ENCODE results near the gene UCKL1.
"Not testable (repeated sequence)": the region's sequence is repeated elsewhere in the genome, so short reads cannot be mapped to it uniquely, and the experiment has no call there.

UCKL1 gene

GRCh38 chr20:63972312-63973159, 16.3 kb upstream of the UCKL1 start:
- DNase-seq (ENCODE audit: low read depth): no peak

- DNase-seq (ENCODE audit: low read depth): not testable (repeated sequence)
Measured at GRCh38 chr20:63971960-63972311, 15.7 kb upstream of the UCKL1 start.

GRCh38 chr20:63970714-63971431, 14.7 kb upstream of the UCKL1 start:
- no peak for DNase-seq (ENCODE audit: low read depth)

- peak; percentile 56 for DNase-seq (ENCODE audit: low read depth)
Measured at GRCh38 chr20:63969838-63970713, 13.9 kb upstream of the UCKL1 start, which contains the start of gene ZNF512B. TSS of gene ZNF512B (minus strand) at chr20:63969930. CDS start at chr20:63967950, 1,980 bp downstream.

GRCh38 chr20:63968928-63969760, 12.9 kb upstream of the UCKL1 start:
- no peak for DNase-seq (ENCODE audit: low read depth)

GRCh38 chr20:63968136-63968927, 12.1 kb upstream of the UCKL1 start:
- DNase-seq (ENCODE audit: low read depth): no peak

- no peak for DNase-seq (ENCODE audit: low read depth)
Measured at GRCh38 chr20:63967330-63968135, 11.3 kb upstream of the UCKL1 start.

- DNase-seq (ENCODE audit: low read depth): no peak
Measured at GRCh38 chr20:63966944-63967322, 10.7 kb upstream of the UCKL1 start.

GRCh38 chr20:63966172-63966943, 10.1 kb upstream of the UCKL1 start:
- DNase-seq (ENCODE audit: low read depth): no peak

- DNase-seq (ENCODE audit: low read depth): no peak
Measured at GRCh38 chr20:63964412-63964811, 8.2 kb upstream of the UCKL1 start.

- no peak for DNase-seq (ENCODE audit: low read depth)
Measured at GRCh38 chr20:63963784-63964301, 7.6 kb upstream of the UCKL1 start.

GRCh38 chr20:63963348-63963741, 7.1 kb upstream of the UCKL1 start:
- DNase-seq (ENCODE audit: low read depth): no peak

- DNase-seq (ENCODE audit: low read depth): no peak
Measured at GRCh38 chr20:63962426-63963347, 6.5 kb upstream of the UCKL1 start.

GRCh38 chr20:63961664-63962425, 5.6 kb upstream of the UCKL1 start:
- DNase-seq (ENCODE audit: low read depth): no peak

GRCh38 chr20:63960654-63961621, 4.7 kb upstream of the UCKL1 start:
- DNase-seq (ENCODE audit: low read depth): not testable (repeated sequence)

- DNase-seq (ENCODE audit: low read depth): no peak
Measured at GRCh38 chr20:63959699-63960075, 3.5 kb upstream of the UCKL1 start.
